Measurements from ENCODE around the gene VWA5B1. TPM values are rescaled to one million over a fixed set of nuclear protein-coding genes. Genes with fewer than 3 reads are reported as not detected.

Gene VWA5B1
- total and polyA plus RNA-seq, 2 donors (not counting 3 experiments of a cell fraction or from before 2014, with no cell fraction given): not detected

DNA sequence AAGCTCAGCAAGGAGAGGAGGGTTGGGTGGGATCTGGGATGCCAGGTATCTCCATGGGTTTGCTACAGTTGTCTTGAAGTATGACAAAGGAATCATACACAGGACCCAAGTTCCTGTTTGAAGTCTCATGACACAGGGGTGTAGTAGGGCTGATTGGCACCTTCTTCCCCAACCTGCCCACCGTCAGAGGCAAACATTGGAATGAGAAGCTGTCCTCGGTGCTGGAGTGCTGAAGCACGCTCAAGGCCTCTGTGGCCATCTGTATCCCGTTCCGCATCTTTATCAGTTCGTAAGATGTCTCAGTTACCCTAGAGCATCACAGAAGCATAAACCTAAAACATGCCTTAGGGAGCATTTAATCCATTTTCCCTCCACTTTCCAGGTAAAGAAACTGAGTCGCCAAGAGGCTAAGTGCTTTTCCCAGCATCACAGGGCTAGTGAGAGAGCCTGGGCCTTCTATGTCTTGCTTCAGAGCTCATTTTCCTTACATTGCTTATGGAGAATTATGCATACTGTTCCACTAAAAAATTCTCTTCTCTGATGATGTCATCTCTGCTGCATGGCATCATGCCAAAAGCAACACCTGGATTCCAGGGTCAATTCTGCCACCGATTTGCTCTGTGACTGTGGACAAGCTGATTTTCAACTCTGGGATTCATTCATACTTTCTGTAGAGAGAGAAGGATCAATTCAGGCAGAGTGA is 34.2 kb downstream of the VWA5B1 start:
- intact Hi-C loops (cut with micrococcal nuclease): no loop called here
- Histone ChIP-seq H3K36me3 (ENCODE audit: control insufficient read depth in 2 of 2, extremely low read depth in 1 of 2, insufficient read depth in 2 of 2, low read length in 2 of 2) (no peaks in the 10 kb centered on the region), H3K4me2 (ENCODE audit: insufficient read depth, low read length) (no peak overlapping the region), H3K4me3 (replicated peaks in 1 of 3; ENCODE audit: insufficient read depth in 1 of 3, low read depth in 1 of 3, low read length in 3 of 3) (no peak overlapping the region), H3K9me3 (replicated peaks; ENCODE audit: control insufficient read depth, insufficient read depth, low read length) (no peaks in the 10 kb centered on the region), H3K27me3 (ENCODE audit: control insufficient read depth in 2 of 2, insufficient read depth in 2 of 2, low read length in 2 of 2) (peaks cover 1 to 7% of the 10 kb centered on the region in 2 experiments), H3K27ac (ENCODE audit: insufficient read depth, low read depth, low read length) (no peak overlapping the region), H3K79me2 (ENCODE audit: control insufficient read depth, insufficient read depth, low read length) (no peaks in the 10 kb centered on the region), H3K9ac (replicated peaks; ENCODE audit: extremely low read depth, insufficient read depth, low read length) (no peak overlapping the region), H3K4me1 (ENCODE audit: control insufficient read depth, extremely low read depth, insufficient read depth, low read length) (no peaks in the 10 kb centered on the region), H3K9me1 (replicated peaks; ENCODE audit: control insufficient read depth, extremely low read depth, insufficient read depth, low read length) (no peaks in the 10 kb centered on the region), H4K20me1 (replicated peaks; ENCODE audit: control insufficient read depth, extremely low read depth, insufficient read depth, low read length) (no peaks in the 10 kb centered on the region), H2AFZ (ENCODE audit: low read depth, low read length) (no peak overlapping the region)
- CTCF ChIA-PET: interaction anchor here (1.0 to 1.3 kb wide), 2 partner anchors 52 to 170 kb away, joined by 3 to 4 read pairs; no protein-coding TSS in a partner anchor
- dilution Hi-C loops (cut with MboI; ENCODE audit: extremely low pct_ligation_motif_present, low sequenced_read_pairs): no loop called here
- POLR2A ChIA-PET: no interaction called here
- BruUV-seq (replicated peaks): no TSS peak
- no peak for TF ChIP-seq EZH2 (IDR thresholded peaks at IDR 0.05; ENCODE audit: borderline replicate concordance, low read depth, low read length, severe bottlenecking)
- TF ChIP-seq JUN (IDR thresholded peaks at IDR 0.05; ENCODE audit: borderline replicate concordance, insufficient read depth, insufficient read length, low read depth): peak; percentile 7
- DNase-seq (ENCODE audit: low read depth, low spot score) (no peak), FAIRE-seq (no peak)

DNA sequence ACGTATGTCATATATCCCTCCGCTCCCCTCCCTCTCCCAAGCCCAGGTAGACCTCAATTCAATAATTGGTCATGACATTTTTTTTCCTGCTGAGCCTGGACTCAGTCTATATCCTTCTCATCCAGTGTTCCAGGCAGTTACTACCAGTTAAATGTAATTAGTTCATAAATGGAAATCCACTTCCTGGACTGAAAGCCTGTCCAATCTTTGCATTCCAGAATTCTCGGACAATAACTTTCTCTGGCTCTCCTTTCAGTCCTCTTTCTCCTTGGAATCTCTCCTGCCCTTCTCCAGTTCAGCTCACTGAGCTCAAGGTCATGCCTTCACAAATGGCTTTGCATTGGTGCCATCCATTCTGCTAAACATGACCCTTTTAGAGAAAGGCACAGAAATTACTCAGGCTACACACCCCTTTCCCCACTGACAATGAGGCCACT is 34.8 kb downstream of the VWA5B1 start:
- FAIRE-seq (no peak), DNase-seq (ENCODE audit: low read depth, low spot score) (no peak)
- no peaks in the 10 kb centered on the region for H3K4me1 ChIP-seq (ENCODE audit: control insufficient read depth, extremely low read depth, insufficient read depth, low read length)
- H3K79me2 ChIP-seq (ENCODE audit: control insufficient read depth, insufficient read depth, low read length): no peaks in the 10 kb centered on the region
- no peak for TF ChIP-seq POLR2AphosphoS5 (IDR thresholded peaks at IDR 0.05; ENCODE audit: insufficient read depth, low read depth, low read length)
- BruUV-seq (replicated peaks): no TSS peak
- ChIA-PET CTCF (interaction anchor here (0.8 kb wide), 1 partner anchor 112 kb away, joined by 3 read pairs; no protein-coding TSS in a partner anchor), POLR2A (no interaction called here)
- H3K4me3 ChIP-seq (replicated peaks in 1 of 3; ENCODE audit: insufficient read depth in 1 of 3, low read depth in 1 of 3, low read length in 3 of 3): no peak overlapping the region
- H2AFZ ChIP-seq (ENCODE audit: low read depth, low read length): no peak overlapping the region
- no peaks in the 10 kb centered on the region for H3K36me3 ChIP-seq (ENCODE audit: control insufficient read depth in 2 of 2, extremely low read depth in 1 of 2, insufficient read depth in 2 of 2, low read length in 2 of 2)
- intact Hi-C loops (cut with micrococcal nuclease): no loop called here
- no peak overlapping the region for H3K4me2 ChIP-seq (ENCODE audit: insufficient read depth, low read length)
- H3K27ac ChIP-seq (ENCODE audit: insufficient read depth, low read depth, low read length): no peak overlapping the region
- no peaks in the 10 kb centered on the region for H3K9me1 ChIP-seq (replicated peaks; ENCODE audit: control insufficient read depth, extremely low read depth, insufficient read depth, low read length)
- dilution Hi-C loops (cut with MboI; ENCODE audit: extremely low pct_ligation_motif_present, low sequenced_read_pairs): no loop called here
- H3K9me3 ChIP-seq (replicated peaks; ENCODE audit: control insufficient read depth, insufficient read depth, low read length): no peaks in the 10 kb centered on the region
- no peak overlapping the region for H3K9ac ChIP-seq (replicated peaks; ENCODE audit: extremely low read depth, insufficient read depth, low read length)
- peaks cover 1 to 7% of the 10 kb centered on the region in 2 experiments for H3K27me3 ChIP-seq (ENCODE audit: control insufficient read depth in 2 of 2, insufficient read depth in 2 of 2, low read length in 2 of 2)
- no peaks in the 10 kb centered on the region for H4K20me1 ChIP-seq (replicated peaks; ENCODE audit: control insufficient read depth, extremely low read depth, insufficient read depth, low read length)
